ENCODE measurements around the gene ZMAT5.

Gene ZMAT5

DNA sequence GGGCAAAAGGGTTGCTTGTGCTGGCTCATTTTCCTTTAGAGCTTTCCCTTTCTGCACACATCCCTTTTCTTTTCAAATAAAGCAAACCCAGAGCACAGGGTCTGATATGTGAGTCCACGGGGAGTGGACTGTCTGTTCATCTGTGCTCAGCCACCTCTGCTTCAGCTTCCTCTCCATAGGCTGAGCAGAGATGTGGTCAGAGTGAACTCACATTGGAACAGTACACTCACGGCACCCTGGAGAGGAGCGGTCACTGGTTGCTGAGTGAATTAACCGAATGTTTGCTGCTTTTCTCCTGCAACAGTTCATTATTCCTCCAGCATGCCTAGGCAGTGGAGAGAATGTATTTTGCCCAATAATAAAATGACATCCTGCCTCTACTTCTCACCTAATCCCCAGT, 83.3 kb downstream of the ZMAT5 start:
- no peak for DNase-seq (ENCODE audit: low read depth)
